KOPT-K1 (cell line): ENCODE results near the gene SLC66A1.

Source experiments
- H3K27ac ChIP-seq: fragments of 200-600 bp; sonication (generic); 2 replicates; pipeline ENCODE4 v1.5.1; 2016; ENCODE audit warnings: antibody characterized with exemption, mild to moderate bottlenecking, low read depth, low read length; ENCODE audit not compliant: poor library complexity, severe bottlenecking
- H3K36me3 ChIP-seq: fragments of 200-600 bp; sonication (generic); 2 replicates; pipeline ENCODE4 v1.5.1; 2017; ENCODE audit warnings: antibody characterized with exemption, mild to moderate bottlenecking, low read length, moderate library complexity; ENCODE audit not compliant: insufficient read depth
- H3K9me3 ChIP-seq: fragments of 200-600 bp; sonication (generic); 2 replicates; pipeline ENCODE4 v1.5.1; 2017; ENCODE audit warnings: antibody characterized with exemption, low read length, mild to moderate bottlenecking; ENCODE audit not compliant: insufficient read depth, poor library complexity, severe bottlenecking

The SLC66A1 gene

GRCh38 chr1:19341201-19342061 is 29.3 kb downstream of the SLC66A1 start:
- H3K36me3 ChIP-seq = peaks cover 69% of the 10 kb centered on the region
- no peak overlapping the region for H3K27ac ChIP-seq
- H3K9me3 ChIP-seq = no peaks in the 10 kb centered on the region

- Histone ChIP-seq H3K36me3 (peaks cover 69% of the 10 kb centered on the region), H3K9me3 (no peaks in the 10 kb centered on the region), H3K27ac (no peak overlapping the region)
Measured at GRCh38 chr1:19342062-19342750, 30.1 kb downstream of the SLC66A1 start.

GRCh38 chr1:19342894-19343616 is 30.9 kb downstream of the SLC66A1 start:
- H3K36me3 ChIP-seq = peaks cover 69% of the 10 kb centered on the region
- no peaks in the 10 kb centered on the region for H3K9me3 ChIP-seq
- no peak overlapping the region for H3K27ac ChIP-seq

- no peaks in the 10 kb centered on the region for H3K9me3 ChIP-seq
- peaks cover 70% of the 10 kb centered on the region for H3K36me3 ChIP-seq
- no peak overlapping the region for H3K27ac ChIP-seq
Measured at GRCh38 chr1:19343617-19344350, 31.7 kb downstream of the SLC66A1 start.

GRCh38 chr1:19344372-19344810 is 32.3 kb downstream of the SLC66A1 start:
- Histone ChIP-seq H3K36me3 (peaks cover 72% of the 10 kb centered on the region), H3K9me3 (no peaks in the 10 kb centered on the region), H3K27ac (no peak overlapping the region)

GRCh38 chr1:19344831-19345230 is 32.7 kb downstream of the SLC66A1 start:
- no peak overlapping the region for H3K27ac ChIP-seq
- peaks cover 72% of the 10 kb centered on the region for H3K36me3 ChIP-seq
- no peaks in the 10 kb centered on the region for H3K9me3 ChIP-seq

GRCh38 chr1:19345391-19345790 is 33.3 kb downstream of the SLC66A1 start:
- Histone ChIP-seq H3K36me3 (peaks cover 73% of the 10 kb centered on the region), H3K9me3 (no peaks in the 10 kb centered on the region), H3K27ac (no peak overlapping the region)

- Histone ChIP-seq H3K36me3 (peaks cover 69% of the 10 kb centered on the region), H3K9me3 (no peaks in the 10 kb centered on the region), H3K27ac (no peak overlapping the region)
Measured at GRCh38 chr1:19346026-19346425, 33.9 kb downstream of the SLC66A1 start.

- peaks cover 72% of the 10 kb centered on the region for H3K36me3 ChIP-seq
- no peak overlapping the region for H3K27ac ChIP-seq
- no peaks in the 10 kb centered on the region for H3K9me3 ChIP-seq
Measured at GRCh38 chr1:19347533-19348172, 35.5 kb downstream of the SLC66A1 start.

GRCh38 chr1:19348441-19349198 is 36.5 kb downstream of the SLC66A1 start:
- Histone ChIP-seq H3K9me3 (no peaks in the 10 kb centered on the region), H3K27ac (no peak overlapping the region), H3K36me3 (peaks cover 72% of the 10 kb centered on the region)

- peaks cover 72% of the 10 kb centered on the region for H3K36me3 ChIP-seq
Measured at GRCh38 chr1:19349999-19350398, 37.9 kb downstream of the SLC66A1 start.

GRCh38 chr1:19350566-19350965 is 38.4 kb downstream of the SLC66A1 start:
- peaks cover 72% of the 10 kb centered on the region for H3K36me3 ChIP-seq
- H3K27ac ChIP-seq = no peak overlapping the region

More at GRCh38 chr1:19349999-19350398, 37.9 kb downstream of the SLC66A1 start:
- Histone ChIP-seq H3K27ac (no peak overlapping the region), H3K9me3 (no peaks in the 10 kb centered on the region)

GRCh38 chr1:19351873-19352272 is 39.7 kb downstream of the SLC66A1 start:
- no peaks in the 10 kb centered on the region for H3K9me3 ChIP-seq
- H3K27ac ChIP-seq = no peak overlapping the region
- peaks cover 81% of the 10 kb centered on the region for H3K36me3 ChIP-seq

More at GRCh38 chr1:19350566-19350965, 38.4 kb downstream of the SLC66A1 start:
- no peaks in the 10 kb centered on the region for H3K9me3 ChIP-seq
